HepG2 (cell line): ENCODE results near the gene SESN3. TPM values are rescaled to one million over a fixed set of nuclear protein-coding genes. Genes with fewer than 3 reads are reported as not detected.

Experiments used
- ATAC-seq: fragments of 200-7000 bp; cut with Tn5 transposase; 3 replicates; pipeline ENCODE4 v1.9.1; 2020; ENCODE audit warnings: mild to moderate bottlenecking, moderate library complexity
- BruUV-seq: library from RNA; stranded (reverse); fragments of 400-500 nt; replicated peaks from 2 replicates; lab custom pipeline; 2021; lab: Mats Ljungman, UMichigan
- CTCF ChIA-PET: fragments of 300-600 bp; formaldehyde crosslinking; extraction: SDS; loops from one replicate; lab custom pipeline; 2021; ENCODE audit warnings: low total read pairs, inconsistent platforms, low intra/inter-chr PET ratio; lab: Yijun Ruan, JAX
- POLR2A ChIA-PET: fragments of 350-600 bp; sonication (Branson Sonifier 250); formaldehyde crosslinking; loops from one replicate; lab custom pipeline; 2020; ENCODE audit warnings: antibody characterized with exemption, inconsistent platforms; lab: Yijun Ruan, JAX
- DNase-seq: peaks from one replicate; pipeline ENCODE4 v3.0.0-alpha.2; 2015; ENCODE audit warnings: low spot score
- FAIRE-seq: peaks from 3 replicates; lab custom pipeline; 2011; peaks lifted over from hg19 to GRCh38; lab: Jason Lieb, UNC
- H2AFZ ChIP-seq: one replicate; pipeline ENCODE4 v1.6.1; 2011; ENCODE audit warnings: low read length, inconsistent platforms
- H3K27ac ChIP-seq: fragments of 300-600 bp; 3 replicates; pipeline ENCODE4 v1.8.0; 2011; ENCODE audit warnings: mixed run types, mild to moderate bottlenecking, mixed read lengths, low read length, inconsistent platforms; ENCODE audit not compliant: insufficient read depth; ENCODE audit errors: extremely low read length
- H3K27me3 ChIP-seq, 2 experiments: fragments of 200-600 bp in 1 of 2; 2 replicates in 1 of 2; 3 replicates in 1 of 2; pipeline versions ENCODE4 v1.6.0 to v1.8.0; 2011; ENCODE audit warnings: low read length in 2 of 2, mild to moderate bottlenecking in 2 of 2, moderate library complexity in 2 of 2, inconsistent platforms in 1 of 2; ENCODE audit not compliant: insufficient read depth in 2 of 2, control insufficient read depth in 1 of 2
- H3K36me3 ChIP-seq, 2 experiments: fragments of 200-600 bp in 1 of 2; replicated peaks in 1 of 2; 2 replicates in 1 of 2; 3 replicates in 1 of 2; pipeline versions ENCODE4 v1.5.1 to v1.8.0; 2011; ENCODE audit warnings: low read length in 2 of 2, inconsistent platforms in 1 of 2; ENCODE audit not compliant: insufficient read depth in 2 of 2, control insufficient read depth in 1 of 2
- H3K4me1 ChIP-seq: 2 replicates; pipeline ENCODE4 v1.5.1; 2012; ENCODE audit warnings: low read length, inconsistent platforms; ENCODE audit not compliant: insufficient read depth
- H3K4me2 ChIP-seq: 2 replicates; pipeline ENCODE4 v1.6.0; 2011; ENCODE audit warnings: low read depth, low read length, inconsistent platforms
- H3K4me3 ChIP-seq, 3 experiments: fragments of 200-600 bp in 1 of 3; sonication (generic), shearing (Covaris generic) in 1 of 3; replicated peaks in 1 of 3; 2 replicates each; pipeline ENCODE4 v1.5.1; 2011 to 2016; ENCODE audit warnings: low read length in 3 of 3, inconsistent platforms in 2 of 3, low read depth in 2 of 3, mild to moderate bottlenecking in 2 of 3, control low read depth in 1 of 3, mixed read lengths in 1 of 3; ENCODE audit not compliant: insufficient read depth in 1 of 3
- H3K79me2 ChIP-seq: one replicate; pipeline ENCODE4 v1.6.1; 2011; ENCODE audit warnings: low read length, inconsistent platforms; ENCODE audit not compliant: insufficient read depth
- H3K9ac ChIP-seq: 2 replicates; pipeline ENCODE4 v1.6.0; 2011; ENCODE audit warnings: mild to moderate bottlenecking, low read depth, low read length, inconsistent platforms; ENCODE audit not compliant: insufficient read depth
- H3K9me3 ChIP-seq: 2 replicates; pipeline ENCODE4 v1.5.1; 2012; ENCODE audit warnings: mild to moderate bottlenecking, low read length
- H4K20me1 ChIP-seq: 2 replicates; pipeline ENCODE4 v1.6.0; 2011; ENCODE audit warnings: inconsistent platforms, mild to moderate bottlenecking, low read length, moderate library complexity; ENCODE audit not compliant: insufficient read depth
- BCL3 ChIP-seq: sonication (generic); formaldehyde crosslinking; IDR thresholded peaks from 2 replicates; pipeline ENCODE4 v1.5.1; 2020; ENCODE audit warnings: mild to moderate bottlenecking, missing genetic modification reagents, moderate library complexity
- BORCS8-MEF2B ChIP-seq: sonication (generic); formaldehyde crosslinking; IDR thresholded peaks from 2 replicates; pipeline ENCODE4 v1.8.0; 2022; ENCODE audit warnings: mild to moderate bottlenecking, missing genetic modification reagents
- KDM5A ChIP-seq: fragments of 200-600 bp; sonication (generic); IDR thresholded peaks from 2 replicates; pipeline ENCODE4 v1.7.0; 2018; ENCODE audit warnings: antibody characterized with exemption, mild to moderate bottlenecking, low read length, borderline replicate concordance
- NCOA2 ChIP-seq: sonication (generic); formaldehyde crosslinking; IDR thresholded peaks from 2 replicates; pipeline ENCODE4 v1.8.0; 2022; ENCODE audit warnings: inconsistent platforms
- RFXAP ChIP-seq: sonication (generic); formaldehyde crosslinking; IDR thresholded peaks from 2 replicates; pipeline ENCODE4 v1.4.0; 2020; ENCODE audit warnings: missing genetic modification reagents, borderline replicate concordance
- ZFP36L1 ChIP-seq: sonication (generic); formaldehyde crosslinking; IDR thresholded peaks from 2 replicates; pipeline ENCODE4 v1.8.0; 2022; ENCODE audit warnings: mild to moderate bottlenecking, missing genetic modification reagents, moderate library complexity
- ZSCAN31 ChIP-seq: sonication (generic); formaldehyde crosslinking; IDR thresholded peaks from 2 replicates; pipeline ENCODE4 v1.5.0; 2020; ENCODE audit warnings: low read depth, mild to moderate bottlenecking, missing genetic modification reagents
- WGBS: methylation state at CpG from one replicate; pipeline ENCODE4 v1.1.6; 2017; ENCODE audit warnings: low lambda C conversion rate; 5-methylcytosine and 5-hydroxymethylcytosine counted together
- in situ Hi-C: cut with HindIII; loops from 2 replicates; pipeline ENCODE4 v1.10.0; 2017; ENCODE audit warnings: low pct_unique_long_range_greater_than_20kb; ENCODE audit not compliant: extremely low pct_ligation_motif_present
- intact Hi-C: fragments of 100-400 bp; cut with micrococcal nuclease; formaldehyde crosslinking; loops from one replicate; pipeline ENCODE4 v1.10.0; 2022; ENCODE audit not compliant: unreplicated experiment
- polyA plus RNA-seq, 8 experiments: library from polyadenylated mRNA; depleted of rRNA in 3 of 8; stranded (reverse) in 7 of 8; unstranded in 1 of 8; fragments of >200 nt; fragmentation: Illumina TruSeq in 4 of 8; extraction: Trizol in 4 of 8; gene quantifications; 2 replicates each; pipeline versions ENCODE4 v1.2.1 to v1.2.3, GENCODE V29; 2011 to 2016; ENCODE audit warnings: low read depth in 4 of 8, missing spikeins in 1 of 8, mixed read lengths in 1 of 8; ENCODE audit not compliant: insufficient read depth in 1 of 8
- total RNA-seq, 5 experiments: library from RNA; depleted of rRNA; stranded (reverse); fragments of >200 nt; fragmentation: Illumina TruSeq; extraction: Trizol; gene quantifications; 2 replicates each; pipeline ENCODE4 v1.2.3, GENCODE V29; 2016; ENCODE audit warnings: low read depth in 1 of 5

The SESN3 gene
- total and polyA plus RNA-seq, 2 of the 13 experiments (the other 11 are each of a cell fraction or from before 2014, with no cell fraction given), result 0.53 to 0.86 TPM

- no peak for ATAC-seq
- CTCF ChIA-PET, result no interaction called here
- no peaks in the 10 kb centered on the region for H3K27me3 ChIP-seq
These were observed 98.0 kb downstream of the SESN3 start for GRCh38 chr11:95132956-95133355.

DNA sequence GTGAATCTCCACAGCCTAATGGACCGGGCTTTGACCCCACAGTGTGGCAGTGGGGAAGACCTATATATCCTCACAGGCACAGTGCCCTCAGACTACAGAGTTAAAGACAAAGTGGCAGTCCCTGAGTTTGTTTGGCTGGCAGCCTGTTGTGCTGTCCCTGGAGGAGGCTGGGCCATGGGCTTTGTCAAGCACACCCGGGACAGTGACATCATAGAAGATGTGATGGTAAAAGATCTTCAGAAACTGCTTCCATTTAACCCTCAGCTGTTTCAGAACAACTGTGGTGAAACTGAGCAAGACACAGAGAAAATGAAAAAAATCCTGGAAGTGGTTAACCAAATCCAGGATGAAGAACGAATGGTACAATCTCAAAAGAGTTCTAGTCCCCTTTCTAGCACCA, 102.4 kb downstream of the SESN3 start:
- H3K27ac ChIP-seq, result no peak overlapping the region
- WGBS, result 85% methylated on average over 2 of the region's 3 CpGs
- ChIA-PET POLR2A (no interaction called here), CTCF (no interaction called here)
- no TSS peak for BruUV-seq
- H3K79me2 ChIP-seq, result no peaks in the 10 kb centered on the region
- H3K9me3 ChIP-seq, result no peaks in the 10 kb centered on the region
- no peaks in the 10 kb centered on the region for H3K36me3 ChIP-seq
- in situ Hi-C loops, result loop anchor here (25.0 kb wide), 1 partner anchor 516 kb away; no protein-coding TSS in a partner anchor
- no peak overlapping the region for H2AFZ ChIP-seq
- H3K4me1 ChIP-seq, result no peaks in the 10 kb centered on the region
- H4K20me1 ChIP-seq, result no peaks in the 10 kb centered on the region
- intact Hi-C loops, result no loop called here
- no peak overlapping the region for H3K4me2 ChIP-seq
- no peaks in the 10 kb centered on the region for H3K27me3 ChIP-seq
- H3K4me3 ChIP-seq, result no peak overlapping the region
- no peak for TF ChIP-seq ZFP36L1
- H3K9ac ChIP-seq, result no peak overlapping the region
- DNase-seq, result no peak
- no peak for ATAC-seq
- FAIRE-seq, result no peak

More at GRCh38 chr11:95132956-95133355, 98.0 kb downstream of the SESN3 start:
- in situ Hi-C loops (loop anchor here (5.0 to 25.0 kb wide), 2 partner anchors 61 to 521 kb away; no protein-coding TSS in a partner anchor), intact Hi-C loops (no loop called here)
- no peak overlapping the region for H3K4me3 ChIP-seq
- 100% methylated on average over 2 of the region's 2 CpGs for WGBS
- H3K9ac ChIP-seq, result no peak overlapping the region
- no peak for TF ChIP-seq NCOA2
- no peak for TF ChIP-seq ZSCAN31 (CRISPR knock-in tag)
- TF ChIP-seq BORCS8-MEF2B (CRISPR knock-in tag), result no peak
- TF ChIP-seq KDM5A, result no peak
- TF ChIP-seq BCL3 (CRISPR knock-in tag), result no peak
- TF ChIP-seq RFXAP (CRISPR knock-in tag), result no peak
- no peak for DNase-seq
- H3K36me3 ChIP-seq, result no peaks in the 10 kb centered on the region
- no peak for FAIRE-seq
- POLR2A ChIA-PET, result no interaction called here
- no peak overlapping the region for H2AFZ ChIP-seq
- no TSS peak for BruUV-seq
- H4K20me1 ChIP-seq, result no peaks in the 10 kb centered on the region
- no peaks in the 10 kb centered on the region for H3K9me3 ChIP-seq
- no peak overlapping the region for H3K4me2 ChIP-seq
- H3K27ac ChIP-seq, result no peak overlapping the region
- no peaks in the 10 kb centered on the region for H3K4me1 ChIP-seq
- H3K79me2 ChIP-seq, result no peaks in the 10 kb centered on the region
